Neural progenitor cell (in vitro differentiated cells): Measurements from ENCODE around the gene TTR. TPM values are rescaled to one million over a fixed set of nuclear protein-coding genes. Genes with fewer than 3 reads are reported as not detected.

Experiments used
- DNase-seq: peaks from one replicate; pipeline ENCODE4 v3.0.0-alpha.2; 2016; ENCODE audit warnings: low spot score
- H2AFZ ChIP-seq: fragments of 200-600 bp; sonication (generic); replicated peaks from 2 replicates; pipeline ENCODE4 v1.6.1; 2016; ENCODE audit warnings: antibody characterized with exemption
- H3F3A ChIP-seq: fragments of 200-600 bp; sonication (generic); 2 replicates; pipeline ENCODE4 v1.6.1; 2016; ENCODE audit warnings: antibody characterized with exemption, low read depth
- H3K27ac ChIP-seq: fragments of 200-600 bp; sonication (generic); 2 replicates; pipeline ENCODE4 v1.5.1; 2016; ENCODE audit warnings: mild to moderate bottlenecking
- H3K27me3 ChIP-seq: fragments of 200-600 bp; sonication (generic); 2 replicates; pipeline ENCODE4 v1.6.1; 2016; ENCODE audit warnings: mild to moderate bottlenecking, moderate library complexity
- H3K36me3 ChIP-seq: fragments of 200-600 bp; sonication (generic); 2 replicates; pipeline ENCODE4 v1.5.1; 2016
- H3K4me1 ChIP-seq: fragments of 200-600 bp; sonication (generic); 2 replicates; pipeline ENCODE4 v1.6.1; 2016; ENCODE audit warnings: mixed run types
- H3K4me2 ChIP-seq: fragments of 200-600 bp; sonication (generic); 2 replicates; pipeline ENCODE4 v1.6.1; 2016
- H3K4me3 ChIP-seq: fragments of 200-600 bp; sonication (generic); 2 replicates; pipeline ENCODE4 v1.5.1; 2016
- H3K79me2 ChIP-seq: fragments of 200-600 bp; sonication (generic); 2 replicates; pipeline ENCODE4 v1.6.1; 2016; ENCODE audit warnings: low read depth
- H3K9ac ChIP-seq: fragments of 200-600 bp; sonication (generic); 2 replicates; pipeline ENCODE4 v1.6.1; 2016
- H3K9me3 ChIP-seq: fragments of 200-600 bp; sonication (generic); 2 replicates; pipeline ENCODE4 v1.5.1; 2016; ENCODE audit warnings: low read depth
- H4K20me1 ChIP-seq: fragments of 200-600 bp; sonication (generic); 2 replicates; pipeline ENCODE4 v1.6.1; 2016; ENCODE audit warnings: low read depth
- H3K27ac Mint-ChIP-seq: 3 replicates; pipeline ENCODE4 v1.8.0; 2021; ENCODE audit warnings: mixed read lengths
- H3K27me3 Mint-ChIP-seq: 2 replicates; pipeline ENCODE4 v1.8.0; 2022; ENCODE audit warnings: low read depth, mild to moderate bottlenecking, inconsistent platforms, moderate library complexity, mixed read lengths; ENCODE audit not compliant: insufficient read depth
- H3K36me3 Mint-ChIP-seq: 3 replicates; pipeline ENCODE4 v1.8.0; 2021; ENCODE audit warnings: mixed read lengths
- H3K4me1 Mint-ChIP-seq: 3 replicates; pipeline ENCODE4 v1.8.0; 2021; ENCODE audit warnings: mixed read lengths
- H3K4me3 Mint-ChIP-seq: 3 replicates; pipeline ENCODE4 v1.8.0; 2021; ENCODE audit warnings: mild to moderate bottlenecking, moderate library complexity, mixed read lengths
- H3K9me3 Mint-ChIP-seq: 3 replicates; pipeline ENCODE4 v1.8.0; 2020; ENCODE audit warnings: mixed read lengths
- CTCF ChIP-seq: fragments of 200-600 bp; sonication (generic); IDR thresholded peaks from 2 replicates; pipeline ENCODE4 v1.5.1; 2017; ENCODE audit warnings: antibody characterized with exemption, mild to moderate bottlenecking
- EZH2 ChIP-seq: fragments of 200-600 bp; sonication (generic); IDR thresholded peaks from 2 replicates; pipeline ENCODE4 v1.6.1; 2017; ENCODE audit warnings: antibody characterized with exemption, mild to moderate bottlenecking, moderate library complexity
- EZH2phosphoT487 ChIP-seq: fragments of 200-600 bp; sonication (generic); IDR thresholded peaks from 2 replicates; pipeline ENCODE4 v1.6.1; 2017; ENCODE audit warnings: antibody characterized with exemption
- total RNA-seq: library from RNA; depleted of rRNA; stranded (reverse); fragments of >200 nt; gene quantifications from 2 replicates; pipeline ENCODE4 v1.2.3, GENCODE V29; 2015; ENCODE audit warnings: low replicate concordance

TTR gene
- total RNA-seq, 1 donor from 2014 or later: 1.8 TPM

- H3K27ac Mint-ChIP-seq: no peak overlapping the region
- TF ChIP-seq CTCF (no peak), EZH2phosphoT487 (no peak), EZH2 (no peak)
- H3K9me3 Mint-ChIP-seq: no peaks in the 10 kb centered on the region
- H3K36me3 Mint-ChIP-seq: no peaks in the 10 kb centered on the region
- Histone ChIP-seq H3K4me3 (no peak overlapping the region), H3K9me3 (no peaks in the 10 kb centered on the region), H3K9ac (no peak overlapping the region), H3K36me3 (no peaks in the 10 kb centered on the region), H3K27me3 (no peaks in the 10 kb centered on the region), H3F3A (peaks cover 3% of the 10 kb centered on the region), H3K27ac (no peak overlapping the region), H2AFZ (no peak overlapping the region), H4K20me1 (no peaks in the 10 kb centered on the region), H3K4me1 (peaks cover 3% of the 10 kb centered on the region), H3K4me2 (no peak overlapping the region), H3K79me2 (no peaks in the 10 kb centered on the region)
- H3K4me1 Mint-ChIP-seq: peaks cover 11% of the 10 kb centered on the region
- H3K27me3 Mint-ChIP-seq: no peaks in the 10 kb centered on the region
- no peak overlapping the region for H3K4me3 Mint-ChIP-seq
- DNase-seq: no peak
Observed at GRCh38 chr18:31577195-31577594, 14.5 kb upstream of the TTR start.

GRCh38 chr18:31578126-31578525 is 13.6 kb upstream of the TTR start:
- TF ChIP-seq EZH2 (no peak), CTCF (no peak), EZH2phosphoT487 (no peak)
- Mint-ChIP-seq H3K4me3 (no peak overlapping the region), H3K9me3 (no peaks in the 10 kb centered on the region), H3K27ac (no peak overlapping the region), H3K36me3 (no peaks in the 10 kb centered on the region), H3K27me3 (no peaks in the 10 kb centered on the region), H3K4me1 (peaks cover 1% of the 10 kb centered on the region)
- Histone ChIP-seq H2AFZ (no peak overlapping the region), H4K20me1 (no peaks in the 10 kb centered on the region), H3K9me3 (no peaks in the 10 kb centered on the region), H3K4me2 (no peak overlapping the region), H3K27me3 (no peaks in the 10 kb centered on the region), H3K4me1 (no peaks in the 10 kb centered on the region), H3K27ac (no peak overlapping the region), H3K9ac (no peak overlapping the region), H3K79me2 (no peaks in the 10 kb centered on the region), H3K36me3 (no peaks in the 10 kb centered on the region), H3K4me3 (no peak overlapping the region), H3F3A (no peaks in the 10 kb centered on the region)
- DNase-seq: no peak

GRCh38 chr18:31579375-31579774 is 12.3 kb upstream of the TTR start:
- no peaks in the 10 kb centered on the region for H3F3A ChIP-seq
- no peaks in the 10 kb centered on the region for H3K36me3 ChIP-seq
- no peak for TF ChIP-seq EZH2phosphoT487
- TF ChIP-seq CTCF: no peak
- no peak for TF ChIP-seq EZH2
- no peaks in the 10 kb centered on the region for H3K9me3 ChIP-seq
- Mint-ChIP-seq H3K36me3 (no peaks in the 10 kb centered on the region), H3K27ac (no peak overlapping the region), H3K27me3 (peaks cover 3% of the 10 kb centered on the region), H3K4me3 (no peak overlapping the region), H3K9me3 (no peaks in the 10 kb centered on the region), H3K4me1 (no peaks in the 10 kb centered on the region)
- DNase-seq: no peak
- no peak overlapping the region for H3K4me3 ChIP-seq
- H3K9ac ChIP-seq: no peak overlapping the region
- H3K4me1 ChIP-seq: no peaks in the 10 kb centered on the region
- no peaks in the 10 kb centered on the region for H3K27me3 ChIP-seq
- H2AFZ ChIP-seq: no peak overlapping the region
- no peak overlapping the region for H3K4me2 ChIP-seq
- H3K79me2 ChIP-seq: no peaks in the 10 kb centered on the region
- H4K20me1 ChIP-seq: no peaks in the 10 kb centered on the region
- H3K27ac ChIP-seq: no peak overlapping the region
